HG02970 (cell line): ENCODE measurements around the gene PRELID2.
"Not testable (repeated sequence)": the region's sequence is repeated elsewhere in the genome, so short reads cannot be mapped to it uniquely, and the experiment has no call there.

Experiments used
- ATAC-seq: cut with Tn5 transposase; IDR thresholded peaks from one replicate; pipeline ENCODE4 v1.9.1; 2021; ENCODE audit warnings: mild to moderate bottlenecking, moderate library complexity, moderate number of reproducible peaks; ENCODE audit not compliant: unreplicated experiment, low FRiP score

The PRELID2 gene

DNA sequence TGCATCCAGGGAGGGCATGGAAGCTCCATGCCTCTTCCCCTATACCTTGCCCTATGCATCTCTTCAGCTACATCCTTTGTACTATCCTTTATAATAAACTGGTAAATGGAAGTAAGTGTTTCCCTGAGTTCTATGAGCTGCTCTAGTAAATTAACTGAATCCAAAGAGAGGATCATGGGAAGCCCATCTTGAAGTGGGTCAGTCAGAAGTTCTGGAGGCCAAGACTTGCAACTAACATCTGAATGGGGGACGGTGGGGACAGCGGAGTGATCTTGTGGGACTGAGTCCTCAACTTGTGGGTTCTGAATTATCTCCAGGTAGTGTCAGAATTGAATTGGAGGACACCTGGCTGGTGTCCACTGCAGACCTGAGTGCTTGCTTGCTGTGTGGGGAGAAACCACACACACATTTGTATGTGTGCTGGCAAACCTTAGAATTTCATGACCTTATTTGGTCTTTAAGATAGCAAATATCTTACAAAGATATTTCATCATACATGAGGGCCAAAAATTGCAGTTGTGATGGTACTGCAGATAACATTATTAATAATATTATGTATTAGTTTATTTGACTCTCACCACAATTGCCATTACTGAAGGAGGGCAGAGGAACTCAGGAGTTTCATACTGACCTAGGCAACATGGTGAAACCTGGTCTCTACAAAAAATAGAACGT is 5.5 kb upstream of the PRELID2 start:
- no peak for ATAC-seq

DNA sequence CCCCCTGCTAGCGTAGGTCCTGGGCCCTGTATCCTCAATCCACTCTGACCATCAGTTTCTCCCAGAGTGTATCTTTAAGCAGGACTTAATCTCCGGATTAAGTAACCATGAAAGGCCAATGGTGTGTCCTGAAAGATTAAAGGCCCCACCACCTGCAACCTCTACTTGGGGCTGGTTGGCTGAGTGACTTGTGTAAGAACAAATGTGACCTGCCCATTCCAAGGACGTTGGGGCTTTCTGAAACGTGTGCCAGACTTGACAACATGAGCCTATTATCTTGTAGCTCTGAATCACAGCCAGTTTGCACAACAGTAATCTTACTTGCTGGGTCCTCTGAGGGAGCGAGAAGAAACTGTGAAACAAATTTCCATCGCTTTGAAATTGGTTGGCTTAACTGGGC is 3.1 kb upstream of the PRELID2 start:
- no peak for ATAC-seq

DNA sequence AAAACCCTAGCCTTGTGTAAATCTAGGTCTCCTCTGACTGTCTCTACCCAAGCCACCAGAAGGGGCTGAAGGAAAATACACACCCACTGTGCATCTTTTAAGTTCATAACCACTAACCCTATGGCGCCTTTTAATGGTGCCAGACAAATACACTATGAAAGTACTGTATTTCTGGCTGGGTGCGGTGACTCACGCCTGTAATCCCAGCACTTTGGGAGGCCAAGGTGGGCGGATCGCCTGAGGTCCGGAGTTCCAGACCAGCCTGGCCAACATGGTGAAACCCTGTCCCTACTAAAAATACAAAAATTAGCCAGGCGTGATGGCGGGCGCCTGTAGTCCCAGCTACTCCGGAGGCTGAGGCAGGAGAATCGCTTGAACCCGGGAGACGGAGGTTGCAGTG is 1.1 kb upstream of the PRELID2 start:
- not testable (repeated sequence) for ATAC-seq

DNA sequence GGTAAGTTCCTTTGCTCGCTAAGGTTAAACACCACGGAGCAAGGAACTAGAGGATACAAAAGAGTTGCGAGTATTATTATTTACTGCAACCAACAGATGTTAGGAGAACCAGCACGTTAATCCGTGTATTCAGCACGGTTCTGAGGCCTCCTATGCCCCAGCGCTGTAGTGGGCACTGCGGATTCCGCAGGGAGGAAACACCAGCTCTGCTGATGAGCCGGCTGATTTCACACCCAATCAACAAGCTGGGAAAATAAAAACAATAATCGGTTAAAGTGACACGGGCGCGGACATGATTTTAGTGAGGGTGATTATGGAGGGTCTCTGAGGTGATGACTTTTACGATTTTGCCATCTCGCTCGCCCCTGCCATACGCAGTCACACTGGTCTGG is 702 bp upstream of the PRELID2 start:
- ATAC-seq, result no peak

GRCh38 chr5:145834554-145834916 is 607 bp downstream of the PRELID2 start:
- ATAC-seq, result no peak

- ATAC-seq, result no peak
Measured at GRCh38 chr5:145833631-145834200, 1.4 kb downstream of the PRELID2 start.

DNA sequence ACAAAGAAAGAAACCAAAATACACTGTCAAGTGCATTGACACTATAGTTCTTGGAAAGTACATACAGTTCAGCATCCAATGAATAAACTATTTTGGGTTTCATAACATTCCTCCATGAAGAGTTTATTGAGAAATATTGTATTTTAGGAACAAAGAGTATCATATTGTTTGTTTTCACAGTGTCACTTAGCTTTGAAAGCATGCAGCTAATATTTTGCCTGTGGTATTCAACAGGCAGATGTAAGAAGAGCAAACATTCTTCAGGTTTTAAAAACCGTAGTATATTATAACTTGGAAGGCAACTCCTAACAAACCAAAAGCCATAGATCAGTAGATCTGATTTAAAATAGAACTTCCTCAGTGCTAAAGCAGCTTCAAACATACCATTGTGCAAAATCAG is 4.5 kb downstream of the PRELID2 start:
- no peak for ATAC-seq

DNA sequence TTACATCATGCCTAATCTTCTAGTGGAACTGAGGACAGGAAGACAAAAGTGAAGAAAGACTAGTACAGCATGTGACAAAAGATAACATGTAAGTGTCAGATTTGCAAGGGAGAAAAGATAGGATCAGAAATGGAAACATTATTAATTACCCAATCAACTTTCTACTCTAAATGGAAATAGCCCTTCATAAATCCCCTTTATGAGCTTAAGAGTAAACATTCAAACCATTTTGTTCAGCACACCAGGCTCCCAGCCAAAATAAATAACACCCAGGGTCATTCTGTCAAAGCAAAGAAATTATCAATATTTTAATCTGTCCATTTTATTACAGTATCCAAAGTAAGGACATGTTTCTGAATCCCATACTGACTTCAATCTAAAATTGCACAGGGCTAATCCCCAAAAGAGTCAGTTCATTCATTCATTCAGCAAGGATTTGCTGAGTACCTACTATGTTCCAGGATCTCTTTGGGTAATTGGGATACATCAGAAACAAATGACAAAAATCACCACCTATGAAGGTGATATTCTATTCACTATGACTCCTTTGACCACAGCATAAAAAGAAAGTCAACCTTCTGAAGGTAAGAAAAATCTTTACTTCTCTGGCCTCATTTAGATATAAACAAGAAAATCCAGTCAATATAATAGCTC is 5.3 kb downstream of the PRELID2 start:
- no peak for ATAC-seq

DNA sequence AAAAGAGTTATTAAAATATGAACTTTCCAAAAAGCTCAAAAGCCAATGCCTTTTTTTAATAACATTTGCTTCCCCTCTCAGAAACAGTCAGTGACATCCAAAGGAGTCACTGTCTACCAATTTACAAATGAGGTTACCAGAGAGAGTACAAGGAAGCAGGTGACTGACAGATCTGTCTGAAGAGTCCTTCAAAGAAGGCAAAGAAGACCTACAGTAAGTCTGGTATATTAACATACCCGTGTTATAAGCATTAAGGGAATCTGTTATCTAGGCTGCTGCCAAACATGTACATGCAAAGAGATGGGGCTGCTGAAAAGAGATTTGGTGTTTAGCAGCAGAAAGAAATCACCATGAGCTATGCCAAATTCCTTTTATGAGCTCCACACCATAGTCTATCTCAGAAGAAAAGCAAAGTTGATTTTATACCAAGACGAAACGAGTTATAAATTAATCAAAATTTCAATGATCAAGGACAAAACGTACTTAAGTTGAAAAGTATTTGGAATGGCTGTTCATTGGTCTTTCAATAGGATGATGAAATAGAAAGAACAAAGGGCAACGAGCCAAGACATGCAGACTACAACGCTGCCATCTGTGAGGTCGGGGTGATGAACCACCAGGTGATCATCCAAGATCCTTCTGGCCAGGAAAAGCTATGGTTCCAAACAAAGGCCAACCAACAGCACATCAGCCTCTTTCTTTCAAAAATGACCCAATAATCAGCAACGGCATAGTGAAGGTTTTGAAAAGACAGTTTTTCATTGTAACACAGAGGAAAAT is 8.1 kb downstream of the PRELID2 start:
- no peak for ATAC-seq

- ATAC-seq, result no peak
Measured at GRCh38 chr5:145825751-145826180, 9.4 kb downstream of the PRELID2 start.

GRCh38 chr5:145824040-145824439 is 11.1 kb downstream of the PRELID2 start:
- no peak for ATAC-seq

- ATAC-seq, result no peak
Measured at GRCh38 chr5:145818604-145819003, 16.5 kb downstream of the PRELID2 start.

DNA sequence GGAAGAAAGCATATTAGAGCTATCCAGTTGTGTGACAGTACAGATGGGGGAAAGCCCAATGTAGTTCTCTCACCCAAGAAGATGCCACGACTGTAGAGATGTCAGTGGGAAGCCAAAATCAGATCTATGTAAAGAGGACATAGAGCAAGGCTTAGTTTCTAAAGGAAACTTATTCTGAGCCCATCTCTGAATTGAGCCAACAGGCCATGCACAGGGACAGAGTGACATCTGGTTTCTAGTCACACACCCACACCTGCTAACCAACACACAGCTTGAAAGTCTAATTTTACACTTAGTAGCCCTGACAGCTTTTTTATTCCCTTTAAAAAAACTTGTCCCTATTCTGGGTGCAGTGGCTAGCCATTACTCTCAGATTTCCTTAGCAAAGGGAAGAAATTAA is 22.3 kb downstream of the PRELID2 start:
- ATAC-seq, result no peak

DNA sequence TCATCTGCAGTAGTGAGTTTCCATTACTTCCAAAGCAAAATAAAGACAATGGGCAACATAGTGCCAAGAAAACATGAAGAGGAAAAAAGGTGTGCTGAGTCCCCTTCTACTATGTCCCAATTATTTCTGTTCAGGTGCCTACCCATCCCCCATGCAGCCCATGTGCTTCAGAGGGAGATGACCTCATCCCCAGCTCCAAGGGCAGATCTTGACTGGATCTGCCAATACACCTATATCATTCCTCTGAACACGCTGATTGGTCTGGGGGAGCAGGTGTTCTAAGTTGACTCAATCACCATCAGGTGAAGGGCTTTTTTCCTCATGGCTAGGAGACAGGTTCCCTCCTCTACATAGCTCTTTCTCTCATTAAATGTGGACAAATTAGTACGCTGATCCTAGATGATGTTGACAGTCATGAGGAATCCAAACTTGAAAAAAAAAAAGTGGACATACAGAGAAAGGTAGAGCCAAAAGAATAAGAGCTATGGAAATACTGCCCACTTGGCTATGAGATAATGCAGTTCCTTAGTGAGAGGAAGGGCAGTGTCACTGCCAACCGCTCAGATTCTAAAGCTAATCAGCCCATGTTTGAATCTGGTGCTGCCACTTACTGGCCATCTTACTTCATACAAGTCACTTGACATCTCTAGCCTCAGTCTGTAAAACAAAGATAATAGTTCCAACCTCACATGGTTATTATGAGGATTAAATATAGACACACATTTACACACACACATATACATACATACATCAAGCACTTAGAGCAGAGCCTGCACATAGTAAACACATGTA is 23.1 kb downstream of the PRELID2 start:
- no peak for ATAC-seq

- no peak for ATAC-seq
Measured at GRCh38 chr5:145806923-145807322, 28.2 kb downstream of the PRELID2 start.

DNA sequence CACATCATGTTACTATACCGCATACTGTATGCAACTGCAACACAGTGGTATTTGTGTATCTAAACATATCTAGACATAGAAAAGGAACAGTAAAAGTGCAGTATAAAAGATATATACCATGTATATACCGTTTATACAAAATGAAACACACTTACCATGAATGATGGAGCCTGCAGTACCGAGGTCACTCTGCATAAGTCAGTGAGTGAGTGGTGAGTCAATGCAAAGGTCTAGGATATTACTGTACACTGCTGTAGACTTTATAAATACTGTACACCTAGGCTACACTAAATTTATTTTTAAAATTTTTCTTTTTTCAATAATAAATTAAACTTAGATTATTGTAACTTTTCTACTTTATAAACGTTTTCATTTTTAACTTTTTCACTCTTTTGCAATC is 29.3 kb downstream of the PRELID2 start:
- no peak for ATAC-seq

DNA sequence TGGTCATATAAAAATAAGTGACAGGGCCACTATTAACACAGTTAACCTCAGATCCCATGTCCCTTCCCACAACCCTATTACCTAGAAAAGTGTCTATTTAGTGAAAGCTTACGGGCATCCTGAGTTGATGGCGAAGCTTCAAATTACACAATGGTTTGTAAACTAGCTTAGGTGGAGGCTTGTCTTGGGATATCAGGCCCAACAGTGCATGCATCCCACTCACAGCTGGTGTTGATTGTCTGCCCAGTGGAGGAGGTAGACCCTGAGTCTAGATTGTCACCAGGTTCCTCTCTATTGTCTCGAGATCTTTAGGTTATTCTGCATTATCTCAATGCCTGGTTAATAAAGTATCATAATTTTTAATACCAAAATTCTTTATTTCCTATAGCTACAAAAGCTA is 30.4 kb downstream of the PRELID2 start:
- no peak for ATAC-seq

DNA sequence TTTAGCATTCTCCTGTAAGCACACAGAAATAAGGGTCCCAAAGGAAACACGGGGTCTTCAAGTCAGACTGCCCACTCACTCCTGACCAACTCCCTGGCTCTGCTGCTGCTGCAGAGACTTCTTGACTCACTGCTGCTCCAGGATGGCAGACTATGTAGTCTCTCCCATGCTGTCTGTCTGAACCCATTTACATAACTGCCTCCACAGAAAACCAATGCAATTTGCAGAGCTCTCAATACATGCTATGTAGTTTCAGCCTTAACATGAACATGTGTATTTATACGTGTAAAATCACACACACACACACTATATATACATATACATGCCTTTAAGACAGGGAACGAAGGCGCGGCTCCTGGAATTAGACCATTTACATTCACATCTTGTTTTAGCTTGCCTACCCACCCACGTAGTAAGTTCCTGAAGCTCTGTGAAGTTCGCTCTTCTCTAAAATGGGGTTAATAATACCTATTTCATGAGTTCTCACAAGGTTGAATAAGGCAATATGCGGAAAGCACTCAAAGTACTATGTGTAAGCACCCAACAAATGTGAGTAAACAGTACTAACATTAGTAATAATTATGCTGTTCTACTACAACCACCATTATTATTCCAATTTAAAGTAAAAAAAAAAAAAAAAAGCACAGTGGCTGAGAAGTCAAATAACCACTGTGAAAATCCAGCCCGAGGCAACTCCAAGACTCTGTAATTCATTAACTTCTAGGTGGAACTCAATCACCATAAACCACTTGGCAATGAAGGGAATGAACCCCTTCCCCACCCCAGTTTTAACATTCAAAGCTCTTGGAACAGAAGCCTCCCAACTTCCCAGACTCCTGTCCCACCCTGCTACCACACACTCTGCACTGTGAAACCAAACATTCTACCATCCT is 31.8 kb downstream of the PRELID2 start:
- ATAC-seq, result no peak

- ATAC-seq, result no peak
Measured at GRCh38 chr5:145801195-145801594, 33.9 kb downstream of the PRELID2 start.

- no peak for ATAC-seq
Measured at GRCh38 chr5:145800181-145800580, 35.0 kb downstream of the PRELID2 start.
